ENCODE measurements around the gene EIF1AX.

GRCh38 chrX:20116087-20116576 lies 25.5 kb downstream of the EIF1AX start:
- no peak for TF ChIP-seq BRF2 (IDR thresholded peaks at IDR 0.05; ENCODE audit: borderline replicate concordance, insufficient read depth, insufficient read length)
- no peak for TF ChIP-seq TARDBP (IDR thresholded peaks at IDR 0.05)
- no peak for TF ChIP-seq STAG1 (CRISPR knock-in tag; IDR thresholded peaks at IDR 0.05; ENCODE audit: borderline replicate concordance)
- no peak for TF ChIP-seq ARNT (IDR thresholded peaks at IDR 0.05)
- TF ChIP-seq RREB1 (CRISPR knock-in tag; IDR thresholded peaks at IDR 0.05) = no peak
